Renal pelvis (tissue), 12 donors: ENCODE data around the gene TAS2R7. TPM values are rescaled to one million over a fixed set of nuclear protein-coding genes. Genes with fewer than 3 reads are reported as not detected.
"Not testable (repeated sequence)": the region's sequence is repeated elsewhere in the genome, so short reads cannot be mapped to it uniquely, and the experiment has no call there.

Experiments used
- DNase-seq: peaks from one replicate; pipeline ENCODE4 v3.0.0-alpha.2; 2013
- long read RNA-seq, 16 experiments: transcript quantifications; one replicate each; lab custom pipeline, GENCODE V29; 2026
- polyA plus RNA-seq, 3 donors: library from polyadenylated mRNA; unstranded; fragments of 120-200 nt; gene quantifications; one replicate each; pipeline ENCODE4 v1.2.1, GENCODE V29; 2013; ENCODE audit not compliant: insufficient read length in 3 of 3

The TAS2R7 gene, protein sequence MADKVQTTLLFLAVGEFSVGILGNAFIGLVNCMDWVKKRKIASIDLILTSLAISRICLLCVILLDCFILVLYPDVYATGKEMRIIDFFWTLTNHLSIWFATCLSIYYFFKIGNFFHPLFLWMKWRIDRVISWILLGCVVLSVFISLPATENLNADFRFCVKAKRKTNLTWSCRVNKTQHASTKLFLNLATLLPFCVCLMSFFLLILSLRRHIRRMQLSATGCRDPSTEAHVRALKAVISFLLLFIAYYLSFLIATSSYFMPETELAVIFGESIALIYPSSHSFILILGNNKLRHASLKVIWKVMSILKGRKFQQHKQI
- not detected for polyA plus RNA-seq
- long read RNA-seq, donor 1 = 0 reads
- long read RNA-seq, donor 2 = 0 reads
- long read RNA-seq, donor 3 = 0 reads
- long read RNA-seq, donor 4 = 0 reads
- long read RNA-seq, donor 5 = 0 reads
- long read RNA-seq, donor 6 = 0 reads
- long read RNA-seq, donor 7 = 0 reads
- long read RNA-seq, donor 8 = 0 reads
- long read RNA-seq, donor 9 = 0 reads
- long read RNA-seq, donor 10 = 0 reads
- long read RNA-seq, donor 11 = 0 reads
- long read RNA-seq, donor 12 = 0 reads
- long read RNA-seq, donor 13 = 0 reads
- long read RNA-seq, donor 14 = 0 reads
- long read RNA-seq, donor 15 = 0 reads
- long read RNA-seq, donor 16 = 0 reads

DNA sequence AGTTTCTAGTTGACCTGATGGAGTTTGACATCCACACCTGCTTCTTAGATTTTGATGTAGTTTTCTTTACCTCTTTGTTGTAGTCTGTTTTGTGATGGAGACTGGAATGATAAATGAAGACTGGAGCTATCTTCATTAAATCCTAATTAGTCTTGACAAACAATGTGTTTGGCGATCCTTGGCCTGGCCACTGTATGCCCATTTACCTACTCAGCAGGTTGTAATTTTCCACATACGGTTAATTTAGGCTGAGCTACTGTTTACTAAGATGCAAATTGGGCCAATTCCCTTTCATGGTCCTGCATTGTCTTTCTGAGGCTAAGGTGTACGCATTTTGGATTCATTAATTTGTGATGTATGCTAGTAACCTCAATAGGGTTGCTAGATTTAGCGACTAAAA is at the start of gene TAS2R7:
TAS2R7 (minus strand) TSS at position 41 of the 400 bp plus-strand sequence. CDS start 57 bp downstream, outside the sequence.
- DNase-seq = no peak

DNA sequence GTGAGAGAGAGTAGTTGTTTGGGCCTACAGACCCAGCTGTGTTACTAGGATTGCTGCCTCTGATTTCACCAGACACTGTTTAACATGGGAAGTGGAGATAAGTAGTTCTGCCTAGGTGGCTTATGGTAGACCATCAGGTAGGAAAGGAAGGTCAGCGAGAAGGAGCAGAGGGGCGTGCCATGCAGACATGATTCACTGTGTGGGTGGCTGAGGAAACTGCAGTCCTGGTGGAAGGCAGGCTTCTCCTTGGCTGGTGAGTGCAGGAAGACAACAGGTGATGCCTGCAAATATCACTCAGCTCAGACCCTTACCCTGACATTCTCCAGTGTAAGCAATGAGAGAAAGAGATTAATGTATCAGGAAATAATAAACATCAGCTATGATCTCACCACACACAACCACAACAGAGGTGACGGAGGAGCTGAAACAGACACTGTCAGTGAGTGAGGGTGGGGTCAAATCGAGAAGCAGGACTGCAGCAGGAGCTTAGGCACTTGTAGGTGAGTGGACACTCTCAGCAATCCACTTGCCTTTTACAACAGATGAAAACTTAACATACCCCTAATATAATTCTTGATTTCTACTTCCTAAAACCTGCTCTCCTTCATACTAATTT is 48.9 kb upstream of the TAS2R7 start:
- no peak for DNase-seq

DNA sequence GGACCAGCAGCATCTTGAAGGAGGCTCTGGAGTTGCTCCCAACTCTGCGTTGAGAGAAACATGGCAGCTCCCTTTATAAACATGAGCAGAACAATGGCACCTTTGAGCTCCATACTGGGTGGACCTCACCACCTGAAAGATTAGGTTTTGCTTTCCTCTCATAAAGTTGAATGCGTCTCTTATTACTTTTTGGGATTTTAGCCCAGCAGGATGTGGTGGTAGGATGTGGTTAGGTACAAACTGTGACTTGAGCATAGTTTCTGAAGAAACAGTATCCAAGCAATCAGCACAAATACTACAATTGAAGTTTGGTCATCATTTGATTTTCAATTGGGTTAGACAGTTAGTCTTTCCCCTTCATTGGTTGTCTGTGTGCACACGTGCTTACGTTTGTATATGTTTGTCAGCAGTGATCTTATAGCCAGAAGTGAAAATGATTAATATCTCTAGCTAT is 47.0 kb upstream of the TAS2R7 start, which contains the start of gene PRR4:
PRR4 (minus strand) TSS at position 51 of the 454 bp plus-strand sequence; CDS start at position 13, 38 bp downstream.
- no peak for DNase-seq

DNA sequence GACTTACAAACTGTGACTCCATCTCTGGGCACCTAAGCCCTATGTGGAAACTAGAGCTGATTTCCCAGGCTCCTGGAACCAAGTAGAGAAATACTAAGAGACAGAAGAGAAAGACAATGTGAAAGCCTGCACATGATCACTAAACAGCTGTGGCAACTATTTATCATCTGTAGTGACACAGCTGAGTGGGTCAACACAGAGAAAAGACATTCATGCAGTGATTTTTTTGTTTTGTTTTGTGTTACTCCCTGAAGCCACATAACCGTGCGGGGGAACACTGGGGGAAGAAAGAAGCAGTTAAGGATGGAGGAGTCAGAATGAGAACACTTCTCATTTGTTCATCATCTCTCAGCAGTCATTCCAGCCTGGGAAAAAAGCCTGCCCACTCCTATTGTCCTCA is 45.3 kb upstream of the TAS2R7 start:
- DNase-seq = peak; percentile 1

DNA sequence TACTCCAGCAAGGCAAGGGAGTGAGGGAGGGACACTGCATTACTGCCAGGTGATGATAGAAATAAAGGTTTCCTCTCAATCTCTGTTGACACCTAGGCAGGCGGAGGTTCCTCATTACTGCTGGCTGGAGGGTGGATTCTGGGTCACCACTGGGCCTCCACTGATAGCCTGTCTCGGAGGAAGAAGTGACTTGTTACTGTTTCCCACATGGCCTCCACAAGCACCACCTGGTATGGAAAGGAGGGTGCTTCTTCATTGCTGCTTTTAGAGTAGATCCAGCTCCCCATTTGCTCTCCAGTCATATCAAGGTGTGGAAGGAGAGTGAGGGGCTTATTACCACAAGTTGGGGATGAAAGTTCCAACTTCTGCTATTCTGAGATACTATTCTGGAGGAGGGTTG is 40.4 kb upstream of the TAS2R7 start:
- DNase-seq = no peak

DNA sequence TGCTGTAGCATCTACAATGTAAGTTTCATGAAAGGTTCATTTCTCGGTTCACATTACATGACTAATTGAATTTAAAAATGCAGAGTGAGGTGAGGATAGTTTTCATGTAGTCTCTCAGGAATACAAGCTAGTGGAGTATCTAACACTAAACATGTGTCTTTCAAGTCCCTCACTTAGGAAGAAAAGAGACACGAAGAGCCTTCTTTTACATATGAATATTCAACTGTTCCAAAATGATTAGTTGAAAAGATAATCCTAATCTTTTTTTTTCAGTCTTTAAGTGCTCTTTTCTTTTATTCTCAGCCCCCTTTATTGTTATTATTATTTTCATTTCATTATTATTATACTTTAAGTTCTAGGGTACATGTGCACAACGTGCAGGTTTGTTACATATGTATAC is 36.0 kb upstream of the TAS2R7 start:
- no peak for DNase-seq

DNA sequence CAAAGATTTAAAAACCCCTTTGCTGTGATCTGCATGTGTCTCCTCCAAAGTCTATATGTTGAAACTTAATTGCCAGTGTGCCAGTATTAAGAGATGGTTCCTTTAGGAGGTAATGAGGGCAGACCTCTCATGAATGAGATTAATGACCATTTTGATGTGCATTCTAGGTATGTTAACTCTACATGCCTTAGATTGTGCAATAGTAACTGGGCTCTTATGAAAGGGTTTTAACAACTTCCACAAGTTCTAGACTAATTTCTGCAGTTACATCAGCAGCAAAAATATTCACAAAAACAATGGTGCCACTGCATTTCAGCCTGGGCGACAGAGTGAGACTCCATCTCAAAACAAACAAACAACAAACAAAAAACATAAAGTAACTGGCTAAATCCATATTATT is 27.6 kb upstream of the TAS2R7 start:
- DNase-seq = no peak

DNA sequence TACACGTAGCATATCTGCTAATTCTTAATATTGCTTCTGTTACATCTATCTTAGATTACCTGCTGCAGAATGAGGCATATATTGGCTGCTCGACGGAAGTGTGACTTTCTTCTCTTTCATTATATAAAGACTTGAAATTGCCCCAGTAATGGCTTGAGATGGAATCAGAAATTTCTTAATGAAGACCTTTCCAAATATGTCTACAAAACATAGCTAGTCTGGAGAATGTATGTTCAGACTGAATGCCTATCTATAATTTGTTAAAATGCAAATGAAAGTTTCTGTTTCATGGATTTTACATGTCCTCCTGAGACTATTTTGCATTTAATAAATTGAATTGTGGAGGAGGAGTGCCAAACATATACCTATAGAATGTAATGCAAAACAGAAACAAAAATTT is 23.8 kb upstream of the TAS2R7 start, which contains the start of gene TAS2R10:
TAS2R10 (minus strand) TSS at position 101 of the 400 bp plus-strand sequence; CDS start at position 12, 89 bp downstream.
- DNase-seq = no peak

DNA sequence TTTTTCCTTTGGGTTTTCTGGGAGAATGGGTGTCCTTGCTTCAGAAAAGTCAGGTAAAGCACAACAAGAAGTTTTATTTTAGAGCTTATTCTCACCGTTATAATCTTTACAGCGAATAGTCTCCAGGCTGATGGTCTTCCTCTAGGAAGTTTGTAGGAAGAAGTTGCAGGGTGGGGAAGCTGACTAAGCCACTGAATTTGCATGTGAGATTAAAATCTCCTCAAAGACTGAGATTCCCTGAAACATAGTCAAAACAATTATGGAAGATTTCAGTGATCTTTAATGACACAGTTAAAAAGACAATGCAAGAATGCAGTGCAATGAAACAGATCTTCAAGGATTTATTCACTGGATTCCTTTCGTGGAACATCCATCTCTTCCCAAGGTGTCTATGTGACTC is 22.5 kb upstream of the TAS2R7 start:
- no peak for DNase-seq

DNA sequence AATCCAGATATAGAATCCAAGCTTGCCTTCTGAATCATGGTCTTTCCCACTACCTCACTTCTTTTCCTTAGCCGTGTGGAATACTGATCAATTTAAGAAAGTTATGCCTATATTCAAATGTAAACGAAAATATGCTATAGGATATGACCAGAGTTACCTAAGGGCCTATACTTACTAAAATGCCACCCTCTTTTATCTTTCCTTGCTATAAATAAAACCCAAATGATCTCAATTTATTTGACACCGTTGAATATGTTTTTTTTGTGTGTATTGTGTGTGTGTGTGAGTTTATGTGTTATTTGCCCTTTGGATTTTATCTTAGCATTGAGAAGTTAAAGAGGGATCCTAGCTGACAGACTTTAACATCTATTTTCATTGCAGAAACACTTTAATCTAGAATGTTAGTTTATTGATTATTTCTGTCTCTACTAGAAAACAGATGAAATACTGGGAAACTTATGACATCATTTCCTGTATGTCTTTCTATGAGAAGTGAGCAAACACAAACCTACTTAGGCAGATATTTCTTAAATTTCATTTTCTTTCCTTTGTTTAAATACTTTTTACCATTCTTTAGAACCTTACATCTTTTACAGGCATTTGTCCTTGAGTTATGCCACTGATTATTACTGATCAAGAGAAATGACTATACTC is 9.6 kb upstream of the TAS2R7 start:
- no peak for DNase-seq

DNA sequence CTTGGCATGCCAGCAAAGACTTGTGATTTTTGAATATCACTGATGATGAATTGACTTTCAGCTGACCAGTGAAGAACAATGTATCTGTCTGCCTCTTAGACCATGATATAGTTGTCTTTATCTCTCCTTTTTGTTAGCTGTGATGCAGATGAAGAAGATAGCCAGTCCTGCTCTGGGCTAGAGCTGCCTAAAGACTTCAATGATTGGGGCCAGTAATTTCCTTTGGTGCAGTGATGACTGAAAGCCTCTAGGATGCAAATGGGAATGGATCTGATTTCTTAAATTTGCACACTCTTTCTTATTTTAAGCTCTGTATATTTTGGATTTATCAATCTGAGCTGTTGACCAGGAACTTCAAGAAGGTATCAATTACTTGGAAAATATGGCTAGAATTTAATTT is 7.6 kb upstream of the TAS2R7 start, which contains the start of gene TAS2R9:
TAS2R9 (minus strand) TSS at position 101 of the 400 bp plus-strand sequence; CDS start at position 8, 93 bp downstream.
- no peak for DNase-seq

DNA sequence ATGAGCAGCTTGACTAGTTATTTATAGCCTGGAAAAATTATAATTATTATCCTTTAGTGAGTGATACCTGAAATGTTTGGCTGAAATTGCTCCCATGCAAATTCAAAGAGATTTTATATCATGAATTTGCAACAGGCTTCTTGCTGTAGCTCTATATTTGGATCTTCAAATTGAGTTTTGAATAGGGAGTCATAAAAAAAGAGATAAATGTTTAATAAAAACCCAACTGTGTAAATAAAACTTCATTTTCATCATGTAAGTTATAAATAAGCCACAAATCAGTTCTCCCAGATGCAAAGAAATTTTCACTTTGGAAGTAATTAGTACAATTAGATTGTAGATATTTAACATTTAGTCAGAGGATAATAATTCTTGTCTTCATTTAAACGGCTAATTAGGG is 4.8 kb upstream of the TAS2R7 start, which contains the start of gene TAS2R8:
TAS2R8 (minus strand) TSS at position 101 of the 400 bp plus-strand sequence. CDS start 306 bp downstream, outside the sequence.
- DNase-seq = no peak

DNA sequence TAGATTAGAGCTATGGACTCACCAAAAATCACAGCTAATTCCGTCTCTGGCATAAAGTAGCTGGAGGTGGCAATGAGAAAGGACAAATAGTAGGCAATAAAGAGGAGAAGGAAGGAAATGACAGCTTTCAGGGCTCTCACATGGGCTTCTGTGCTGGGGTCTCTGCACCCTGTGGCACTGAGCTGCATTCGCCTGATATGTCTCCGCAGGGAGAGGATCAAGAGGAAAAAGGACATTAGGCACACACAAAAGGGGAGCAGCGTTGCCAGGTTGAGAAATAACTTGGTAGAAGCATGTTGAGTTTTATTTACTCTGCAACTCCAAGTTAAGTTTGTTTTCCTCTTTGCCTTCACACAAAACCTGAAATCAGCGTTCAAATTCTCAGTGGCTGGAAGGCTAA is 686 bp downstream of the TAS2R7 start:
- no peak for DNase-seq

DNA sequence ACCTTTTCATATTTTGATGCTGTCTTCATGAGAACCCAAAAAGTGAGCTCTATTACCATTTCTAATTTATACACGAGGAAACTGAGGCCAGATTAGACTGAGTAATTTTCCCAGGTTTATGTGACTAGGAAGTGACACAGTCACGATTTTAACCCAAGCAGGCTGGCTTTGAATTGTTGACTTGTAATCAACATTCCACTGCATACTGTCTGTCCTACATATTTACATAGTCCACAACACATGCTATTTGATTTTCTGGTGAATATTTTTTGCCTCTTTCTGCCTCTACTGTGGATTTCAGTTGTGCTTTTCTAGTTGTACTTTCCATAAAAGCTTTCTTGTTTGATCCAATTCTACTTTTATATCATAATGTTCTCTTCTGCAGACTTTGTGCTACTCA is 8.2 kb downstream of the TAS2R7 start:
- DNase-seq = no peak

DNA sequence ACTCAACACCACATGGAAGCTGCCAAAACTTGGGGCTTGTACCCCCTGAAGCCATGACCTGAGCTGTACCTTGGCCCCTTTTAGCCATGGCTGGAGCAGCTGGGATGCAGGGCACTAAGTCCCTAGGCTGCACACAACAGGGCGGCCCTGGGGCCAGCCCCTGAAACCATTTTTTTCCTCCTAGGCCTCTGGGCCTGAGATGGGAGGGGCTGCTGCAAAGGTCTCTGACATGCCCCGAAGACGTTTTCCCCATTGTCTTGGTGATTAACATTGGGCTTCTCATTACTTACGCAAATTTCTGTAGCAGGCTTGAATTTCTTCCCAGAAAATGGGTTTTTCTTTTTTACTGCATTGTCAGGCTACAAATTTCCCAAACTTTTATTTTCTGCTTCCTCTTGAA is 10.7 kb downstream of the TAS2R7 start:
- not testable (repeated sequence) for DNase-seq

DNA sequence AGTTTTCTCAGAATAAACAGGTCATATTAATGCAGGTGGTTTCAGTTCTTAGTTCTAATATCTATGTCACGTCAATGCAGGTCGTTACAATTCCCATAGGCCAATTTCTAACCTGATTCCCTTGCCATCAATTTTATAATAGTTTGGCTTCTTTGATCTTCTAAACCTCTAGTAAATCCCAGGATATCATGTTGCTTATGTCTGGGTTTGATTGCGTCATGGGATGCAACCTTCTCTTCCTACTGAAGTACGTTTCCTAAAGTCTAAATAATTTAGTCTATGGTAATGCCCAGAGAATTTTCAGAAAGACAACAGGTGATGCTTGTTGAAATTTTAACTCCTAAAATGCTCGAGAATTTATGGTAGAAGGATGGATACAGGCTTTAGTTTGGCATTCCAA is 19.2 kb downstream of the TAS2R7 start:
- no peak for DNase-seq

DNA sequence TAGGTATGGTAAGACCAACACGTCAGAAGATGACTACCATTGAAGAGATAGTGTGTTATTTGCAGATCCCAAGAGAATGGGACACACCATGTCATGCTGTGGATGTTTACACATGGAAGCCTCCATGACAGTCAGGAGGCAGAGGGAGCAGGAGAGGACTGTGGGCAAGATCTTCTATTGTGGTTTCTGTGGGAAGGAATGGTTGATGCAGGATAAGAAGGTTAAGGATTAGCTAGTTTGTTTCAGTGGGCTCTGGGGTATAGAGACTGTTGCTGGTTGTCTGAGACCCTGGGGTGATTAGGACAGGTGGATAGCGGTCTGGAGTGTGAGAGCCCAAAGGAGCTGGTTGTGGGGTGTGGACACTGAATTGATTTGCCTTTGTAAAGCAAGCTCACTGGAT is 23.3 kb downstream of the TAS2R7 start:
- DNase-seq = no peak

DNA sequence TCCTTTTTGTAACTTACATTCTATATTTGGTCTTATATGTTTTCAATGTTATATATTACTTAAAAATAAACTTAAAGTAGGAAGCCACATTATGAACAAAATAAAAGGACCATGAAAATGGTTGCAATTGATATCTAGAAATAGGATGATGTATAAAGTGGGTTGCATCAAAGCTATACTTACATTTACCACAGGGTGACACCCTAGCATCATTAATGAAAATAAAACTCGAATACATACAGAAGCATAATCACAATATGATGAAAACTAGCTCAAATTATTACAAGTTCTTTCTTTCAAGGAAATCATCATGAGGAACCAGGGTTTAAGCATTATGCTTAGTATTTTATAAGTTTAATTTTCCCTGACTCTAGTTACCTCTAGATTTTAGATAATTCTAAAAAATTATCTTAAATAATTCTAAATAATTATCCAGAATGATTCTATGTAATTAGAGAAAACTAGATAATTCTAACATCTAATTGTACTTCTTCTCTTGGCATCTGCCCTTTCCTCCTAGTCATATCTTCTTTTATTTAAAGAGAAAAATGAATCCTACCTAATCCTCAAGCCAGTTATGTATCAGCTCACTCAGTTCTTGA is 31.2 kb downstream of the TAS2R7 start:
- DNase-seq = peak; percentile 12

DNA sequence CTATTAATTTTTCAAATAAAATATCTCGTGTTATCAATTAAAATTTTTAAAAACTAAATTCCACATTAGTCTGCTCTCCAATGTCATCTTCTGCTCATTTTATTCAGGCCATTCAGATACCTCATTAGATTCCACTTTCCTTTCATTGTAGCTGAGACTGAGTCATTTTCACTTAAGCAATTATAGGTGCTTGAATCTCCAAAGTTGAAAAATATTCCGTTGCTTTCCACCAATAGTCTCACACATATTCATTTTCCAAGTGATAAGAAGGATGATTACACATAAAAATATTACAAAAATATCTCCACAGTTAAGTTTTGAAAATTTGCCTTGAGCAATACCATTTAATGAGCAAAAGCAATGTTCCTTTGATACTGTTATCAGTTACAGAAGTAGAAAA is 42.8 kb downstream of the TAS2R7 start:
- DNase-seq = no peak

DNA sequence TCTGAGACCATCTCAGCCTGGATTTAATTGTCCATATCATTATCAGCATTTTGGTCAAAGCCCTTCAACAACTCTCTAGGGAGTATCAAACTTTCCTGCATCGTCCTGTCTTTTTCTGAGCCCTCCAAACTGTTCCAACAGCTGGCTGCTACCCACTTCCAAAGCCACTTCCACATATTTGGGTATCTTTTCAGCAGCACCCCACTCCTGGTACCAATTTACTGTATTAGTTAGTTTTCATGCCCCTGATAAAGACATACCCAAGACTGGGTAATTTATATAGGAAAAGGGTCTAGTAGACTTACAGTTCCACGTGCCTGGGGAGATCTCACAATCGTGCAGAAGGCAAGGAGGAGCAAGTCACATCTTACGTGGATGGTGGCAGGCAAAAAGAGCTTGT is 46.2 kb downstream of the TAS2R7 start:
- DNase-seq = no peak

DNA sequence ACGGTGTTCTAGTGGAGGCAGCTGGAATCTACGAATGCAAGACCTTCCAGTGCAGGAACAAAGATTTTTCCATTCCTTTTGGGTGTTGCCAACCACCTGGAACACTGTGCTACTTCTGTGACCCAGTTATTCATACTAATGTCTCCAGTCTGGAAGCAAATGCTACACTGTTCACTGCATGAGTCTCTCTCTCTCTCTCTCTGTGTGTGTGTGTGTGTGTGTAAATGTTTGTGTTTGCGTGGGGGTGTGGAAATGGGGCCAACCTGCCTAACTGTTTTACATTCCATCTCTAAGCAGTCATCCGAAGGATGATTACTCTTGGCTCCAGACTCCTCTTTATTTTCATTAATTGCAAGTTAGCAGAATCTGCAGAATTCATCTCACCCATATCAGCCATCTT is 49.4 kb downstream of the TAS2R7 start:
- DNase-seq = peak; percentile 17
